Hematopoietic multipotent progenitor cell treated with erythropoietin and hydrocortisone succinate and interleukin-3 and kit ligand, for 4 days (in vitro differentiated cells): ENCODE data around the gene DEPDC7.
A peak's percentile ranks its signal among the peaks of the same experiment; 100 is the strongest.
"Not testable (repeated sequence)": the region's sequence is repeated elsewhere in the genome, so short reads cannot be mapped to it uniquely, and the experiment has no call there.

Source experiments
- DNase-seq: peaks from one replicate; pipeline ENCODE4 v3.0.0-alpha.2; 2015

The DEPDC7 gene

DNA sequence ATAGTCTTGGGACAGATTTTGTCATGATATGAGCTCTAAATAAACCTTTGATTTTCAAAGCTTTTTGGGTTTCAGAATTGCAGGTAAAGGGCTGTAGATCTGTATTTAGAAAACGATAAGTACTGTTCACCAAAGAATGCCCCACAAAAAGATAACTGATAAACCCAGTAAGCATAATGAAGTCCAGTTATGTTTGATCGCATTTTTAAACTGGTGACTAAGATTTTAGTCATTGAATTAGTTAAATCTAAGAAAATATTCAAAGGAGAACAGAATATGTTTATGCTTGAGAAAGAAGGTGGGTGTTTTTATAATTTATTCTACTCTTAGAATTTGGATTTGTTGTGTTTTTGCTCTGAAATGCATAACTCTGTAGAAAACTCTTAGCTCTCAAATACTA, 11.6 kb downstream of the DEPDC7 start:
- no peak for DNase-seq

DNA sequence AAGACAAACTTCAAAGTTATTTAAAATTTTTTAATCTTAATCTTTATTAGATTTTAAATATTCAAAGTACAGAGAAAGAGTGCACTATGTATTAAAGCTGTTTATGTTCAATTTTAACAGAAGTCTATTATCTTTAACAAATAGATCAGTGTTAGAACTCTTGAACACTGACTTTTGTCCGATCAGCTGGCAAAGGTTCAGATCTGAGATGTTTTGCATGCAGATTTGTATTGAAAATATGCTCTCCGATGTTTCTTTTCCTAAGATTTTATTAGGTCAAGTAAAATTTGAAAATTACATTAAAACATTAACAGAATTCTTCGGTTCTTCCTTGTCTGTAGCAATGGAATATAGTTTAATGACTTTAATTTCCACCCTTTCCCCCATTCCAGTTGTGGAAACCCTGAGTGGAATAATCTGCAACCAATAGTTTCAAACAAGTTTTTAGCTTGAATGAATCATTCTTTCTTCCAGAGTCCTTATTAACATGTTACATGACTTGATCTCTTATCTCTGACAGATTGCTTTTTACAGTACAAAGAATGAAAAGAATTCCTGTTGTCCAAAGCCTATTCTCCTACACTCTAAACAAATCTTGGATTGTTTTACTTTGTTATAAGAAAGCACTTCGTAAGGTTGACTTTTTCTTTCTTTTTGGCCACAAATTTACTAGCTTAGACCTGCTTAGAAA, 12.3 kb downstream of the DEPDC7 start:
- no peak for DNase-seq

DNA sequence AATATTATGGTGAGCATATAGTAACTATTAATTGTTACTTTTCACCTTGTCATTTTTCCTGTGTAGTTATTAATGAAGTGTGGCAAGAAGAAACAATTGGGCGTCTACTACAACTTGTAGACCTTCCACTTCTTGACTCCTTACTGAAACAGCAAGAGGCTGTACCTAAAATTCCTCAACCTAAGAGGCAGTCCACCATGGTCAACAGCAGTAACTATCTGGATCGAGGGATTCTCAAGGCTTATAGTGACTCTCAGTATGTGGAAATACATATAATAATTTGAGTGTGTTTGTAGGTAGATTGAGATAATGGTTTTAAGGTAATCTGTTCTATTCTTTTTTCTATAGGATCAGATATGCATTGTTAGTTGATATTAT, 12.8 kb downstream of the DEPDC7 start:
- DNase-seq = no peak

DNA sequence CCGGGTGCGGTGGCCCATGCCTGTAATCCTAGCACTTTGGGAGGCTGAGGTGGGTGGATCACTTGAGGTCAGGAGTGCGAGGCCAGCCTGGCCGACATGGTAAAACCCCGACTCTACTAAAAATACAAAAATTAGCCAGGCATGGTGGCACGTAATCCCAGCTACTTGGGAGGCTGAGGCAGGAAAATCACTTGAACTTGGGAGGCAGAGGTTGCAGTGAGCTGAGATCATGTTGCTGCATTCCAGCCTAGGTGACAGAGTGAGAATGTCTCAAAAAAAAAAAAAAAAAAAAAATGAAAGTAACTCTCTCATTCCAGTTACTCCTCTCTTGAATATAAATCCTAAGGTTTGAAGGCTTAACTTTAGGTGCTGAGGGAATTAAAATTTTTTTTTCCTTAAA, 13.5 kb downstream of the DEPDC7 start:
- not testable (repeated sequence) for DNase-seq

DNA sequence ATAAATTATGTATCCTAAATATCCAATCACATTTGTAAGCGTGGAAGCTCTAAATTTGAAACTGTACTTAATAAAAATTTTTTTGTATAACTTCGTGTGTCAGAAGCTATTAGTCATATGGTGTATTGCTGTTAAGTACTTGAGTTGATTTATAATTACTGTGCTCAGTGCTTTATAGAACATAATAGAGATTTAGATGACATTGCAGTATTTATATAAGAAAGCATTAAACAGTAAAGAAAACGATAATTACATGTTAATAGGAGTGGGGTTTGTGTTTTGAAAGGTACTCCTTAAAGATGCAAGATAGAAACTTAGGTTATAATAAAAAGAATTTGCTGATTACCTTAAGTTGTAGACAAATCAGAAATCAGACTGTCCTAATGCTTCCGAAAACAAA, 17.8 kb downstream of the DEPDC7 start:
- no peak for DNase-seq

DNA sequence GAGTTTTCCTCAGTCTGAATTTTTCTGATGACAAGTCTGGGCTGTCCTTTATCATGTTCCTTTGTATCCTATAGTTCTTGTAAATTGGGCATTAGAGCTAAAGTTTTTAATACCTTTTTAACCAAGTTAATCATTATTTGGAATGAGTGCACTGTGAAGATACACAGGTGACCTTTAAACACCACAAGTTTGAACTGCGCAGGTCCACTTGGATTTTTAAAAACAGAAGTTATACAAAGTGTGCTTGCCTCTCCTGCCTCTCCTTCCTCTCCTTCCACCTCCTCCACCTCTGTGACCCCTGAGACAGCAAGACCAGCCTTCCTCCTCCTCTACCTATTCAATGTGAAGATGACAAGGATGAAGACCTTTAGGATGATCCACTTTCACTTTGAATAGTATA, 19.3 kb downstream of the DEPDC7 start:
- DNase-seq = no peak

DNA sequence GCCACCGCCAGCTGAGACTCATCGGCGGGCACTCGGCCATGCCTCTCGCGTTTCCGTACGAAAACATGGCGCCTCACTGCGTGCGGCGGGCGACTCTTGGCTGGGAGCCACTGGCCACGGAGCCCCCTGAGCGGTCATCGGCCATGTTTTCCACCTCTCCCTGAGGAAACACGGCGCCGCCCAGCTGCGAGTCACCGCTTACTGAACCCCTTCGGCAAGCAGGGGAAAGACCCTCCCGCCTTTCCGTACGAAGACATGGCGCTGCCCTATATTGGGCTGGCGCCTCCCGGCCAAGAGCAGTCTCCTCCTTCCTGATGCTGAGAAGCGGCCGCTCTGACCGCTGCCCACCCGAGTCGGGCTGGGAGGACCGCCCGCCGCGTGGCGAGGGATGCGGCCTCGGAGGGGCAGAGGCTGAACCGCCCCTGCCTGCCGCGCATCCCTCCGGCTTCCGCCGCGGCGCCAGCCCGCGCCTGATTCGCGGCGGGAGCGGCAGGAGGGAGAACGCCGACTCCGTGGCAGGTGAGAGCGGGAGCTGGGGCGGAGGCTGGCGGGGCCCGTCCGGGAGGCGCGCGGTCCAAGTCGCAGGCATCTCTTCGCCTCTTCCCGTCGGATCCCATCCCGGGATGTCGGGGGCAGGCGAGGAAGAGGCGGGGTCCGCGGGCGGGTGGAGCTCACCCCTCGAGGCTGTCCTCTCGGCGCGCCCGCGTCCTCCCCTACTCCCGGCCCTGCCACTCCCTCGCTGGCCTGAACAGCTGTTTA, 23.8 kb downstream of the DEPDC7 start, which contains the start of gene TCP11L1:
TSS of gene TCP11L1 (plus strand) at position 299 of the 759 bp plus-strand sequence. CDS start 4,202 bp downstream, outside the sequence.
- peak; percentile 95 for DNase-seq

DNA sequence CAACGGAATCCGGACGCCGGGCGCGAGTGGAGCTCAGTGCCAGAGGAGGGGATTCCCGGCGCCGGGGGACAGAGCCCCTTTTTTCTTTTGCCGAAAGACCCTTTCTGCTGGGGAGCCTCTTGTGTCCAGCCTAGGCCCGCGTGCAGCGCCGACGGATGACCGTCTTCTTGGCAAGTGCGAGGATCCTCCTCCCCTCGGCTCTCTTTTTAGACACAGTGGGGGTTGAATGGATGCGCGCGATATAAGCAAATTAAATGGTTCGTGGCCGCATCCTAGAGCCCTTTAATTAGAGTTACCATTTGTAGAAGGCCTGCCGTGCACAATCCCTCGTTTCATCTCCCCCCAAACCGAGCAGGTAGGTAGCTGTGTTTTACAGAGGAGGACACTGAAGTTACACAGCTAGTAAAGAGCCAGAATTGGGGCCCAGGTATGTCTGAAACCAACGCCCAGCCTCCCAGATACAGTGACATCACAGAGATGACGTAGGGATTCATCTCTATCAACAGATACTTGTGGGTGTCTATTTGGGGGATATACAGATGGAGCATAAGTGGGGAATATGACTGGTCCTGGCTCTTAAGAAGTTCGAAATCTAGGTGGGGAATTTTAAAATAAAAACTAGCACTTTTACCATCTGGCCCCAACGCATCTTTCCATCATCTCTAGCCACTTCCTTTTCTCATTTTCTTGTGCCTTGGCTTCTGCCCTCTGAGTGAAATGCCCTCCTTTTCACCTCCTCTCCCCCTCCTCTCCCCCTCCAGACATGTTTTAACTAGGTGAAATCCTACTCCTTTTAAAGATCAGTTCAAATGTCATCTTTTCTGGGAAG, 24.6 kb downstream of the DEPDC7 start:
- peak; percentile 35 for DNase-seq

DNA sequence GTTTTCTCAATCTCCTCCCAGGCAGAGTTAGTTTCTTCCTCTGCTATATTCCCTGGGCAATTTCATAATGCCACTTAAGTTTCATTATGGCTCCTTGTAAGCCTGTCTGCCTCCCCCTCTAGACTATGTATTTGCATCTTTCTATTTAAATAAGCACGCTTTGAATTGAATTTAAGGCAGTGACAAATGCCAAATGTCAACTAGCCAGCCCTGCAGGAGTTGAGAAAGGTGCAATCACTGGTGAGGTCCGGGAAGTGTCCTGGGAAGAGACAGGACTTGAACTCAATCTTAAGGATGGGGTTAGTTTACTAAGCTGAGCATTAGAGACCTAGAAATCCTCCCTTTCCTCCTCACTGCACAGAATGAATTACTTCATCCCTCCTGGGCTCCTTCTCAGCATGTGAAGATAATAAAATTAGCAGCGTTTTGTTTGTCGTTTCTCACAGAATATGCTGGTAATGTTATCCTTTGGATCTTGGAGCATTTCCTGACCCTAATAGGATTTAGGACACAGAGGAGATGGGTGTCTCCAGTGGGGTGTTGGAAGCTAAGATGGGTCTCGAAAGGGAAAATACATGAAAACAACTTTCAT, 25.3 kb downstream of the DEPDC7 start:
- no peak for DNase-seq

DNA sequence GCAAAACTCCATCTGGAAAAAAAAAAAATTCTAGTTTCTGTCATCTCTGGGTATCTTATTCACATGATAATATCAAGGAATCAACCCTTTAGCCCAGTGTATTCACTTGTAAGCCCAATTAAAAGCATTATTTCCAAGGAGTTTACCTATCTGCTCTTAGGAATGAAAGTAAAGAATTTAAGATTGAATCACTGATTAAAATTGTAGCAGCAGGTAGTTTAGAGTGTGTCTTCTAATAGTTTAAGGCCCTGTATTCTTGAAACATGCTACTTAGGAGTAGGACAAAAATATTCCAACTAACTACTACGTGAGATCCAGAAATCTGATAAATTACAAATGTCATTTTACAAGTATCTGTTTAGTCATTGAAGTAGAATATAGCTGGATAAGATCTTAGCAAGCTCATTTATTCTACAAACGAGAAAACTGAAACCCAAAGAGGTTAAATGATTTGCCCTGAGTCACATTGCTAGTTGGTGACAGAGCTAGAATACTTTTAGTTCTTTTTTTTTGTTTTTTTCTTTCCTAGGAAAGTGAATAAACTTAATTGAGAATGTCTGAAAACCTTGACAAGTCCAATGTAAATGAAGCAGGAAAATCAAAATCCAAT, 27.6 kb downstream of the DEPDC7 start:
- DNase-seq = no peak

DNA sequence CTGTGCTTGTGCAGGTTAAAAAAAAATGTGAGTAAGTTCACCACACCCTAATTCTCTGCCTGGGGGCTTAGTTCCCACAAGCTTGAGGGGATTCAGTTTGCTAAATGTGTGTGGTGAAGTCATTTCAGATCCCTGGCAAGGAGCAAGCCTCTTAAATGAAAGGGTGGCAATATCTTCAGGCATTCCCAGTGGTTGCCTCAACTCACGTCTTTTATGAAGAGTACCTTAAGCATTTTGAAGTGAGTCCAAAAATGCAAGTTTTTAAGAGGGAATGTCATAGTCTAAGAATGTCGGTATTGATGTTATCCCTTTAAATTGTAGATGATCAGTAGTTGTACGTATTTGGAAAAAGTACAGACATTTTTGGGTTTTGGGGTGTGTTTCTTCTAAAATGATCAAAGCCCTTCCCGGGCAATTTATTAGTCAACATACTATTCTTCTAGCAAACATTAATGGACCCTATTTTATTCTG, 28.6 kb downstream of the DEPDC7 start:
- no peak for DNase-seq

DNA sequence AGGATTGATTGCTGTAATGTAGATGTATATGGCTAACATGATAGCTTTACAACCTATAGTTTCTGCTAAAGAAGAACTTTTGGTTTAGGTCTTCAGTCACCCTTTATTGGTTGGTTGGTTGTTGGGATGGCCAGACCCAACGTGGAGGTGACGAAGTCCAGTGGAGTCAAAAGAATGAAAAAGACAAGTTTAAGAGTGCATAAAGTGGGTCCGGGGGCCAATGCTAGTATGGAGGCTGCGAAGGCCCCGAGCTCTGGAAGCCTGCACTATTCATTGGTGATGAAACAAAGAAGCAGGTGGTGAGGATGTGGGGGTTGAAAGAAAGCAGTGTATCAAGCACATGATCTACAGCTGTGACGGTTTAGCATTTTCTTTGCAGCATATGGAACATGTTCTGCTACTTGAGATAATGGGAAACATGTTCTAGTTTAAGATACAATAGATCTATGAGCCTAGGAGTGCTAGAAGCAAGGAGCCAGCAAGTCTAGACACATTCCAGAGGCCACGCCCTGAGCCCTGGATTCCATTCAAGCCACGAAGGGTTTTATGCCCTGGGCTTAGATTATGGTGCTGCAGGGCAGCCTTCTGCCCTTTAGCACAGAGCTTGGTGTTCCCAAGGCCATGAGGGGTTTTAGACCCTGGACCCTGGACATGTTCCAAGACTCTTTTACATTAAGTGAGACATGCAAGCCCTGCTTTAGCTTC, 30.0 kb downstream of the DEPDC7 start:
- DNase-seq = no peak

DNA sequence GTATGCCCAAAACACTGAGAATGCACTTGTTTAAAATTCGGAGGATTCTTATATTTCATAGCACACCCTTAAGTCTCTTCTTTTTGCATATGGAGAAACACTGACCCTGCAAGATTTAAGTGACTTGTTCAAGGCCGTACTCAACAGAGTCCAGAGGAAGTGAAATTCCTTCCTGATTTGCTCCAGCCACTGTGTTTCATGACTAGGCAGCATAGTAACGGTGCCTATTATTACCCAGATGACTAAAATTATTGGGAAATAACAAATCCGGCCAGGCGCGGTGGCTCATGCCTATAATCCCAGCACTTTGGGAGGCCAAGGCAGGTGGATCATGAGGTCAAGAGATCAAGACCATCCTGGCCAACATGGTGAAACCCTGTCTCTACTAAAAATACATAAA, 33.0 kb downstream of the DEPDC7 start:
- not testable (repeated sequence) for DNase-seq

DNA sequence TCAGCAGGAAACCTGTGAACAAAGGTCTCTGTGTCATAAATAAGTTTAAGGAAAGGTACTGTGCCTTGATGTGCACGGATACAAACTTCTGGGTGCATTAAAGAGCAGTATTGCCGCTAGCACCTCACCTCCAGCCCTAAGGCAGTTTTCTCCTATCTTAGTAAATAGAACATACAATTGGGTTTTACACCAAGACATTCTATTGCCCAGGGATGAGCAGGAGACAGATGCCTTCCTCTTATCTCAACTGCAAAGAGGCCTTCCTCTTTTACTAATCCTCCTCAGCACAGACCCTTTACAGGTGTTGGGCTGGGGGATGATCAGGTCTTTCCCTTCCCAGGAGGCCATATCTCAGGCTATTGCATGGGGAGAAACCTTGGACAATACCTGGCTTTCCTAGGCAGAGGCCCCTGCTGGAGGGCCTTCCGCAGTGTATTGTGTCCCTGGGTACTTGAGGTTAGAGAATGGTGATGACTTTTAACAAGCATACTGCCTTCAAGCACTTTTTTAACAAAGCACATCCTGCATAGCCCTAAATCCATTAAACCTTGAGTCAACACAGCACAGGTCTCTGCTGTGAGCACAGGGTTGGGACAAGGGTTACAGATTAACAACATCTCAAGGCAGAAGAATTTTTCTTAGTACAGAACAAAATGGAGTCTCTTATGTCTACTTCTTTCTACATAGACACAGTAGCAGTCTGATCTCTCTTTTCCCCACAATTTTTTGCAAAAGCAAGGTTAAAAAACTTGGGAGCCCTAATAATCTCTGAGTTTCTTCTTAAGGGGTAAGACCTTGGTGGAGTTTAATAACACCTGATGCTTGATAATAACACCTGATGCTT, 34.1 kb downstream of the DEPDC7 start:
- not testable (repeated sequence) for DNase-seq

DNA sequence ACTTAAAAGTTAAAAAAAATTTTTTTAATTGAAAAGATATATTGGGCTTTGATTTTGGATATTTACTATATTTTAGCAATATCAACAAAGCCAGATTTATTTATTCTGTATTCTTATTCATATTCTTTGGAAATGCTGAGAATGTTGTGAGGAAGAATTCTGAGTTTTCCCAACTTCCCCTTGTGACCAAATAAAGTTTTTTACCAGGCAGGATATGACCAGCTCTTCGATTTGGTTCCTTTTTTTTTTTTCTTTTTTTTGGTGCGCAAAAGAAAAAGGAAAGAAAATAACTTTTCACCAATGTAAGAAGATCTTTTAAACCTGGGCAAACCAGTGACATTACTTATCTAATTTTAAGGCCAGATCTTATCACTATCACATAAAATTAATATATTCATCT, 36.6 kb downstream of the DEPDC7 start:
- DNase-seq = peak; percentile 32

DNA sequence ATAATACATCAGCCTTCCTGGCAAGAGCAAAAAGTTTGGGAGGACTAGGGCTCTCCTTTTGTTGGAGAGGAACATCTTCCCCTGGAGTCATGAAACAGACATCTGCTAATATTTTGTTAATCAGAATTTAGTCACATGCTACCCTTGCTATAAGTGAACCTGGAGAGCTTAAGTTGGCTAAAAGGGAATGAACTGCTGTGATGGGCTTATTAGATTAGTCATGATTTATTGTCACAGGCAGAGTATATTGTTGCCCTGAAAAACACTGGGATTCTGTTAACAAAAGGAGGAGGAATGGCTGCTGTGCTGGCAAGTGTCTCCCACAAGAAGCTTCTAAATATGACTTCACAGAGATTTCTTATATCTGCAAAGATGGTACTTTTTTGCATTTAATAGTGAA, 39.7 kb downstream of the DEPDC7 start:
- no peak for DNase-seq

DNA sequence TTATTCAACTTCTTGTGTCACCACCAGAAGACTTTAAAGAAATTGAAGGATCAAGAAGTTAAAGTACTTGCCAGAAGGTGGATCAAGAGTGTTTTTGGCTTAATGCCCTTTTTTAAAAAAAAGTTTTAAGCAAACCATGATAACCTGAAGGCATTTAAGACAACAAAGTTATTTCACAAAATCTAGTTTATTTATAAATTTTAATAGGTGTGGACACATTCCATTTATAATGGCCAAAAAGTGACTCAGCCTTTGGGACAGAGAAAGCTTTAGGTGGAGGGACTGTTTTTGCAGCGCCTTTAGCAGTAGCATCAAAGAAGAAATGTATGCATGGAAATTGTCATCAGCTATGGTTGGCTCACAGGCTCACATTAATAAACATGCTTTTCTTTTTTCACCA, 41.6 kb downstream of the DEPDC7 start:
- no peak for DNase-seq

DNA sequence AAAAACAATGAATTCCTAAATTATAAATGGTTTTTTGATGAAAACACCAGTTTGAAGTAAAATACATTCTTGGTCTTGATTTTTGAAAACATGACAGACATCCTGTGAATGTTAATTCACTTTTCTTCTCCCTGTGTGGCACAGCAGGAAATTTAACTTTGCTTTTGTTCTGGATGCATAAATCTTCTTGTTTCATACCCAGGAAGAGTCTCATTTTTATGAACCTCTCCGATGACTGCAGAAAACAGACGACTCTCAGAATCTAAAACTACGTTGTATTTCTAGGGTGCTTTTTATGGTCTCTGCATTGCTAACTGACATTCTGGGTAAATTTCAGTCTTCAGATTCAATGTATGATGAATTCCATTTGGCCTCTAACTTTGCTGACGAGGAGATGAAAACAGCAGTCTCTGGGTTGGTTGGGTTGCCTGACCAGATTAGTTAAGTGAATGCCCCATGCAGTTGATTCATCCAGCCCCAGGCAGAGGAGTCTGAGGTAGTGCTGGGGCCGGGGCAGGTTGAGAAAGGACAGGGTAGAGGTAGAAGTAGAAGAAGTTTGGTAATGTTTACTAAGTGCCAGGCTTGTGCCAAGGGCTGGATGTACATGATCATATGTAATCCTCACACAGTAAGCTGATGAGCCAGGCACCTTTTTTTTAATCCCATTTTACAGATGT, 43.8 kb downstream of the DEPDC7 start:
- no peak for DNase-seq

DNA sequence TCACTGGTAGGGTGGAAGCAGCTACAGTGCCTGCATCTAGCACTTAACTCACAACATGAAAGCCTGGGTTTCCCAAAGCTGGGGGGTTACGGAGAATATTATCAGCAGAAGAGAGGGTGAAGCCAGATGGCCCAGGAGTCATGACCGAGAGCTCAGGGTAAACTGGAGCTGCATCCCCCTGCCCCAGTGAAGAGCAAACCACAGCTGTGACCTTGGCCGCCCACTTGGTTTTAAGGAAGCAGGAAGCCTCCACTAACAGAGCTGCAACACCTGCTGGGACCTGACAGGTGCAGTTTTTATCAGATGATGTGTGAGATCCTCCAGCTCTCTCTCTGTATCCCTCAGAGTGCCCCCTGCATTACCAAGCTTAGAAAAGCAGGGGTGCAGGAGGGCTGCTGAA, 44.6 kb downstream of the DEPDC7 start:
- DNase-seq = no peak

DNA sequence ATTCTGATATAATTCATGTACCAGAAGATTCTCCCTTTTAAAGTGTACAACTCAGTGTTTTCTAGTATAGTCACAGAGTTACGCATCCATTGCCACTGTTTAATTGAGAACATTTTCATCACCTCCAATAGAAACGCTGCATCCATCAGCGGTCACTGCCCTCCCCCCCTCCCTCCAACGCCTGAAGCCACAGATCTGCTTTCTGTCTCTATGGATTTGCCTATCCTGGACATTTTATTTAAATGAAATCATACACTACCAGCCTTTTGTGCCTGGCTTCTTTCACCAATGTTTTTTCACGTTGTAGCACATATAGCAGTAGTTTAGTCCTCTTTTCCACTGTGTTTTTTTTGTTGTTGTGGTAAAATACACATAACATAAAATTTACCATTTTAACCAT, 46.5 kb downstream of the DEPDC7 start:
- no peak for DNase-seq
